ENCODE results near the gene LAMA3.
A peak's percentile ranks its signal among the peaks of the same experiment; 100 is the strongest.

The LAMA3 gene

DNA sequence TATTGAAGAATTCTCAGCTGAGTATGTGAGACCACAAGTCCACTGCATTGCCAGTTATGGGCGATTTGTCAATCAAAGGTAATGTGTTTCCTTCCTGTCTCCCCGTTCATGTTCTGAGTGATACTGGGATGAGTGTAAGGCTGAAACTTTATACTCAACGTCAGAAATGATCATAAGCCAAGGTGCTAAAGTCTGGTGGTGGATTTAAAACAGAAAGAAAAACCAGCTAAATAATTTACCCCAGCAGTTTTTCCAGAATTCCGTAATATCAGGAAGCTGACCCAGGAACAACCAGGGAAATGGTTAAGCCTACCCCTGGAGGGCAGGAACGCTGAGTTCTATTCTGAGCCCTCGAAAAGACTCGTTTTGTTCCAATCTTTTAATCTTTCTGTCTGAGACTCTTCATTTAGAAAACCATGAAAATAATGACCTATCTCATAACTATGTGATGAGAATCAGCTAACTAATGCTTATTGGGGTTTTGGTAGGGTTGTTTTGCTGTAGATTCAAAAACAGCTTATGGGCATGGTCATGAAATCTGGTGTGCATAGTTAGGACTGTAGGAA lies 149.6 kb downstream of the LAMA3 start:
- no peak overlapping the region for H3K4me3 ChIP-seq (ENCODE audit: low read depth, low read length)
- in situ Hi-C loops (cut with HindIII; ENCODE audit: low sequenced_read_pairs) = no loop called here
- TF ChIP-seq, protein P1, sequence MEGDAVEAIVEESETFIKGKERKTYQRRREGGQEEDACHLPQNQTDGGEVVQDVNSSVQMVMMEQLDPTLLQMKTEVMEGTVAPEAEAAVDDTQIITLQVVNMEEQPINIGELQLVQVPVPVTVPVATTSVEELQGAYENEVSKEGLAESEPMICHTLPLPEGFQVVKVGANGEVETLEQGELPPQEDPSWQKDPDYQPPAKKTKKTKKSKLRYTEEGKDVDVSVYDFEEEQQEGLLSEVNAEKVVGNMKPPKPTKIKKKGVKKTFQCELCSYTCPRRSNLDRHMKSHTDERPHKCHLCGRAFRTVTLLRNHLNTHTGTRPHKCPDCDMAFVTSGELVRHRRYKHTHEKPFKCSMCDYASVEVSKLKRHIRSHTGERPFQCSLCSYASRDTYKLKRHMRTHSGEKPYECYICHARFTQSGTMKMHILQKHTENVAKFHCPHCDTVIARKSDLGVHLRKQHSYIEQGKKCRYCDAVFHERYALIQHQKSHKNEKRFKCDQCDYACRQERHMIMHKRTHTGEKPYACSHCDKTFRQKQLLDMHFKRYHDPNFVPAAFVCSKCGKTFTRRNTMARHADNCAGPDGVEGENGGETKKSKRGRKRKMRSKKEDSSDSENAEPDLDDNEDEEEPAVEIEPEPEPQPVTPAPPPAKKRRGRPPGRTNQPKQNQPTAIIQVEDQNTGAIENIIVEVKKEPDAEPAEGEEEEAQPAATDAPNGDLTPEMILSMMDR (IDR thresholded peaks at IDR 0.05; ENCODE audit: low read depth, low read length, missing control alignments) = no peak
- DNase-seq (ENCODE audit: low read depth) = peak; percentile 31

DNA sequence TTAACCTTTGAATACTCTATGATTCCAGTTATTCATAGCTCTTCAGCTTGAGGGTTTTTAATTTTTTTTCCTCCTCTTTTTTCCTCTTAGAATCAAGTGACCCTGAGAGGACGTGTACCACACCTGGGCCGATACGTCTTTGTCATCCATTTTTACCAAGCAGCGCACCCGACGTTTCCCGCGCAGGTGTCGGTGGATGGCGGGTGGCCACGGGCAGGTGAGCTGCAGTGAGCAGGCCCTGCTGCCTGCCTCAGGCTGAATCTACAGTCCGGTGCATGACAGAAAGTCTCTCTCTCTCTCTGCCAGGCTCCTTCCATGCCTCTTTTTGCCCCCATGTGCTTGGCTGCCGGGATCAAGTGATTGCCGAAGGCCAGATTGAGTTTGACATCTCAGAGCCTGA lies 153.1 kb downstream of the LAMA3 start:
- no peak overlapping the region for H3K4me3 ChIP-seq (ENCODE audit: low read depth, low read length)

DNA sequence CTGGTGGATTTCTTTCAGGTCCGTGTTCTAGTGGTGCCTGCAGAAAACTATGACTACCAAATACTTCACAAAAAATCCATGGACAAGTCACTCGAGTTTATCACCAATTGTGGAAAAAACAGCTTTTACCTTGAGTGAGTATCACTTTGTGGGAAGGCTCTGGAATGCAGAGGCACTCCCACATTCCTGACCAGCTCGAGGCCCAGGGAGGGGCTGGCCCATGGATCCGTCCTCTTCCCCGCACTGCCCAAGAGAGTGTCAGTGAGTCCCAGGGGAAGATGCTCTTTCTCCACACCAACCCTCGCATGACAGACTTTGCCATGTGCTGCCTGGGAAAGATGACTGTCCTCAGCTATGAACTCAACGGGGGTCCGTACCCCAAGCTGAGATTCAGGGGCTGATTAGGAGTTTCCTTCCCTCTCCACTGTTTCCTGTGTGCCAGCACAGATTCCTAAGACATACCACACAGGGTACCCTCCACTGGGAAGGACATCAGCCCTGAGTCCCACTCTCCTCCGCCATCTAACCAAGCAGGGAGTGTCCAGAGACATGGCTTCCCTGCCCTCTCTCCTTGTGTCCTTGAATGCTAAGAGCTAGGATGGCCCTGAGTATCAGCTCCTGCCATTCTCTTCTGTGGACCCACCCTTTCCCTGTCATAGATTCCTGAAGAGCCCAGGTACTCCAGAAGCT lies 155.9 kb downstream of the LAMA3 start:
- TF ChIP-seq, protein P1 (IDR thresholded peaks at IDR 0.05; ENCODE audit: low read depth, low read length, missing control alignments) = no peak
- in situ Hi-C loops (cut with HindIII; ENCODE audit: low sequenced_read_pairs) = no loop called here
- no peak overlapping the region for H3K4me3 ChIP-seq (ENCODE audit: low read depth, low read length)
- DNase-seq (ENCODE audit: low read depth) = no peak

More for the DNA sequence above, 153.1 kb downstream of the LAMA3 start:
- no peak for DNase-seq (ENCODE audit: low read depth)
- in situ Hi-C loops (cut with HindIII; ENCODE audit: low sequenced_read_pairs) = no loop called here
- TF ChIP-seq, protein P1 (IDR thresholded peaks at IDR 0.05; ENCODE audit: low read depth, low read length, missing control alignments) = no peak

DNA sequence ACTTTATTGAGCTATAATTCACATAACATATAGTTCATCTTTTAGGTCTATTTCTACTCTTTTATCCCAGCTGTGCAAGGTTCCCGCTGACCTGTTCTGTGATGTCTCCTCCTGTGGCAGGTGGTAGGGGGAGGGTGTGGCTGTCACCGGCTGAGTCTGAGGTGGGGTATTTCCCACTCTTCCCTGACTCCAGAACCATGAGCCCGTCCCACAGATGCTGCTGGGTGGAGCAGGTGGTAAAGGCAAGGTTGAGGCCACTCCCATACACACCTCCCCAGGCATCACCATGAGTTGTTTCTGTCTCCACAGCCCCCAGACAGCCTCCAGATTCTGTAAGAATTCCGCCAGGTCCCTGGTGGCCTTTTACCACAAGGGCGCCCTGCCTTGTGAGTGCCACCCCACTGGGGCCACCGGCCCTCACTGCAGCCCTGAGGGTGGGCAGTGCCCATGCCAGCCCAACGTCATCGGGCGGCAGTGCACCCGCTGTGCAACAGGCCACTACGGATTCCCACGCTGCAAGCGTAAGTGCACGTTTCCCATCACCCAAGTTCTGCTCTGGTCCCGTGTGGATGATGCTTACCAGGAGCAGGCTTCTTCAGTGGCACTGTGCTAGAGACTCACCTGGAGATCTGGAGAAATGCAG lies 156.9 kb downstream of the LAMA3 start:
- no peak overlapping the region for H3K4me3 ChIP-seq (ENCODE audit: low read depth, low read length)
- DNase-seq (ENCODE audit: low read depth) = no peak
- in situ Hi-C loops (cut with HindIII; ENCODE audit: low sequenced_read_pairs) = no loop called here
- TF ChIP-seq, protein P1 (IDR thresholded peaks at IDR 0.05; ENCODE audit: low read depth, low read length, missing control alignments) = no peak

DNA sequence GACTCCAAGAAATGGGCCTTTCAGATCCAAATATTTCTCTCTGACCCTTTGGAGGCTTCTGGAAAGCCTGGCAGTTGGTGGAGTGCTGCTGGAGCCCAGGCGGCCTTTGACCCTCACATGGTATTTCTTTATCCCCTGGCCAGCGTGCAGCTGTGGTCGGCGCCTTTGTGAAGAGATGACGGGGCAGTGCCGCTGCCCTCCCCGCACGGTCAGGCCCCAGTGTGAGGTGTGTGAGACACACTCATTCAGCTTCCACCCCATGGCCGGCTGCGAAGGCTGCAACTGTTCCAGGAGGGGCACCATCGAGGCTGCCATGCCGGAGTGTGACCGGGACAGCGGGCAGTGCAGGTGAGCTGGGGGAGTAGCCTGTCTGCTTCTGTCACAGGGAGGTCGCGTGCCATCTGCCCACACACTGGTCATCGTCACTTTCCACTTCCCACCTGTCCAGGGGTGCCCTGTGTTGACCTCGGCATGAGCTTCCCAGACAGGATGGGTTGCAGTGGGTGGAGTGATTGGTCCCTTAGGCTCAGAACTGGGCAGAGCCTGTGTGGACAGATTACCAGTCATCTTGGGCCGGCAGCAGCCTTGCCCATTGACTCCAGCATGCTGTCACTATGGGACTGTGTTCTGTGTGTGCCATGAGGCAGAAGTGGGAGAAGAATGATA lies 158.2 kb downstream of the LAMA3 start:
- TF ChIP-seq, protein P1 (IDR thresholded peaks at IDR 0.05; ENCODE audit: low read depth, low read length, missing control alignments) = no peak
- in situ Hi-C loops (cut with HindIII; ENCODE audit: low sequenced_read_pairs) = no loop called here
- no peak for DNase-seq (ENCODE audit: low read depth)
- H3K4me3 ChIP-seq (ENCODE audit: low read depth, low read length) = no peak overlapping the region

DNA sequence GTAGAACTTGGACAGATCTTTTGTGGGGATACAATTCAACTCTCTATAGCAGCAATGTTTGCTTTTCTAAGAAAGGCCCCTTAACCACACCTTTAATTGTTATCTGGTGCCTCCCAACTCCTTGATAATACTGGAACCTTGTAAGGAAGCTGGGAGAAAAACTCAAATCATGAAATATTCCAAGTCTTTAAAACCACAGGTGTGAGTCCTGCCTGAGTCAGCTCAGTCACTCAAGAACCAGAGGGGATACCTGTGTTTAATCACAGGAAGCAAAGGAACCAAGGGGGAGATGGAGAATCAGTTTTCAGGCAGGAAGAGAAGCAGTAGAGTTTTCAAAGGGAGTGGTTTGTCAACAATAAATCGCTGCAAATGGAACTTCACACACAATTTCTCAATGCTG lies 159.9 kb downstream of the LAMA3 start:
- in situ Hi-C loops (cut with HindIII; ENCODE audit: low sequenced_read_pairs) = no loop called here
- DNase-seq (ENCODE audit: low read depth) = no peak
- no peak overlapping the region for H3K4me3 ChIP-seq (ENCODE audit: low read depth, low read length)
- TF ChIP-seq, protein P1 (IDR thresholded peaks at IDR 0.05; ENCODE audit: low read depth, low read length, missing control alignments) = no peak
